EL (cell line): Measurements from ENCODE around the gene P4HTM.

Experiments
- DNase-seq: peaks from one replicate; pipeline ENCODE4 v3.0.0-alpha.2; 2016

The P4HTM gene

GRCh38 chr3:49025793-49026520 is 35.9 kb downstream of the P4HTM start:
- no peak for DNase-seq

GRCh38 chr3:49026536-49026935 is 36.5 kb downstream of the P4HTM start:
- DNase-seq, result no peak

GRCh38 chr3:49027634-49028033 is 37.6 kb downstream of the P4HTM start:
- DNase-seq, result no peak

GRCh38 chr3:49028298-49028672 is 38.2 kb downstream of the P4HTM start:
- no peak for DNase-seq

GRCh38 chr3:49028673-49029562 is 38.9 kb downstream of the P4HTM start, which contains the start of gene IMPDH2:
Gene IMPDH2, minus strand, starts transcription at chr3:49029398. Its CDS starts 48 bp downstream, at chr3:49029350.
- peak; percentile 91 for DNase-seq

GRCh38 chr3:49029563-49029884 is 39.5 kb downstream of the P4HTM start:
- DNase-seq, result no peak

- DNase-seq, result no peak
Observed at GRCh38 chr3:49030321-49030720, 40.3 kb downstream of the P4HTM start.

GRCh38 chr3:49032646-49033304 is 42.7 kb downstream of the P4HTM start:
- DNase-seq, result peak; percentile 45

- no peak for DNase-seq
Observed at GRCh38 chr3:49034650-49035049, 44.6 kb downstream of the P4HTM start.

GRCh38 chr3:49035281-49035680 is 45.2 kb downstream of the P4HTM start:
- no peak for DNase-seq

GRCh38 chr3:49053543-49053942 is 63.5 kb downstream of the P4HTM start:
- DNase-seq, result no peak

- no peak for DNase-seq
Observed at GRCh38 chr3:49054344-49054862, 64.4 kb downstream of the P4HTM start.
